OCI-M2 (cell line): ENCODE data around the gene GABPB1.
A peak's percentile ranks its signal among the peaks of the same experiment; 100 is the strongest.
"Not testable (repeated sequence)": the region's sequence is repeated elsewhere in the genome, so short reads cannot be mapped to it uniquely, and the experiment has no call there.

ENCODE experiments used
- DNase-seq: peaks from one replicate; lab custom pipeline; 2025; ENCODE audit not compliant: unreplicated experiment; lab: John Stamatoyannopoulos, UW

GABPB1 gene

DNA sequence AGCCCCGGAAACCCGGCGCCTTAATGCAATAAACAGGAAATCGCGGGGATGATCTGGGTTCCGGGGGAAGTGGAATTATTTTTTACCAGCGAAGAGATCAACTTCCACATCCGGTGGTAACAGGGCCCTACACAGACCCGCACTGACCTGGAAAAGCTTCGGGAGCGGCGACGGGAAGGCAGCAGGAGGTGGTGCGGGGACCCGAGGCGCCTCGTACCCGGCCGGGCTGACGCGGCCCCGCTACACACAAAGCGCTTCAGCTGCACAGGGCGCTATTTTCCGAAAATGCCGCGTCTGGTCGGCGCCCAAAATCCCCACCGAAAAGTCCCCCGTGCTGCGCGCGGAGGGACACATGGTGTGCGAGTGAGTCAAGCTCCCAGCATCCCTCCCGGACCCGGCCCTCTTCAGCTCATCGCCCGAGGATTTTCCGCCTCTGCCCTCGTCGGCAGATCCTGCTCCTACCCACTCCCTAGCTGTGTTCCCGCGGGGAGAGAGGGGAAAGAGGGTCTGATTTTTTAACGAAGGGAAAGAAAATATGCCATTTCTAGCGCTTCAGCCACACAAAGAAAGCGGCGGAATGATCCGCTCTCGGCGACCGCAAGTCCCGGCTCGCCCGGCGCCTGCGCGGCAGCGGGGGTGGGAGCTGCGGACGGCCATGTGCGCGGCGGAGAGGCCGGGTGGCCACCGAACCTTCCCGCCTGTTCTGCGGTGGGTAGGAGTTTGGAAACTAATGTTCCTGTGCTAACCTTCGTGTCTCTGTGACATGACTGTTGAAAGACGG is at the start of gene GABPB1:
Gene GABPB1 (minus strand): TSS at position 361 of the 781 bp plus-strand sequence. CDS start 45,400 bp downstream, outside the sequence.
- no peak for DNase-seq

DNA sequence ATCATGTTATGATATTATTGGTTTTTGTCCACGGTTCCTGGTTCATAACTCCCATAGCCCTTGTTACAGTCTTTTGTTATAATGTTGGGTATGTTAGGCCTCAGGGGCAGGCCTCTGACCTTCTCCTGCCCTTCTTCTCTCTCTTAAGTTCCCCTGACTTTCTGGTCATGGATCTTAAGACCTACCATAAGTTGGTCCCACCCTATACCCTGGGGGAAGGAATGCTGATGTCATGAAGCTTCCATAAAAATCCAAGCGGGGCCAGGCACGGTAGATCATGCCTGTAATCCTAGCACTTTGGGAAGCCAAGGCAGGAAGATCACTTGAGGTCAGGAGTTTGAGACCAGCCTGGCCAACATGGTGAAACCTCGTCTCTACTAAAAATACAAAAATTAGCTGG is 36.6 kb upstream of the GABPB1 start:
- not testable (repeated sequence) for DNase-seq

DNA sequence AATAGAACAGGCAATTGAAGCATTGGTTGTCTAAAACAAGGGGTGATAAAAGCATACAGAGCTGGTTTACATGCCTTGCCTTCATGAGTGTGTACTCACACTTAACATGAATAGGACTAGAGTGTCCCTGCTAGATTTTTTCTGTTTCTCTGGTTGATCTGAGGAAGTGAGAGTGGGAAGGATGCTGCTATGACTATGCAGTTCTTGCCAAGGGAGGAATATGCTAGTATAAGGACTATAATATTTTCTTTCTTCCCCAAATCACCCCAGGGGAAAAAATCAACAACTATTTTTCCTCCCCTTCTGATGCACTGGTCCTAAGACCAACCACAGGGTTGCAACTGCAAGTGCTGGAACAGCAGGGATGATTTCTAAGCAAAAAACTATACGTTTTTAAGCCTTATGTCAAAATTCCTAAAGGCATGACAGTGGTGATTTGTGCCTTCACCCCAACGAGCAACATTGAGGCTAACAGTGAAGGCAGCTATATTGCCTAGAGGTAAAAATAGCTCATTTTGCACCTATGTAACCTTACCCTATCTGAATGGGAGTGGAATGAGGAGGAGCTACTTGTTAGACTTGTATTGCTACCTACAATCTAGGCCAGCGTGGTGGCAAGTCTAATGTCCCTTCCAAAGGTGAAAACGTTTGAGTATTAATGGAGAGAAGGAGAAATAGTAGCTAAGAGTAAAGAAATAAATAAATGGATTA is 35.7 kb upstream of the GABPB1 start:
- DNase-seq, result no peak

DNA sequence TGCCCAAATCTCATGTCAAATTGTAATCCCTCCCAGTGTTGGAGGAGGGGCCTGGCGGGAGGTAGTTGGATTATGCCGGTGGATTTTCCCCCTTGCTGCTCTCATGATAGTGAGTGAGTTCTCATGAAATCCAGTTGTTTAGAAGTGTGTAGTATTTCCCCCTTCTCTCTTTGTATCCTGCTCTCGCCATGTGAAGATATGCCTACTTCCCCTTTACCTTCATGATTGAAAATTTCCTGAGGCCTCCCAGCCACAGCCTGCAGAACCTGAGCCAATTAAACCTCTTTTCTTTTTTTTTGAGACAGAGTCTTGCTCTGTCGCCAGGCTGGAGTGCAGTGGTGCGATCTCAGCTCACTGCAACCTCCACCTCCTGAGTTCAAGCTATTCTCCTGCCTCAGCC is 27.4 kb upstream of the GABPB1 start:
- DNase-seq, result not testable (repeated sequence)

DNA sequence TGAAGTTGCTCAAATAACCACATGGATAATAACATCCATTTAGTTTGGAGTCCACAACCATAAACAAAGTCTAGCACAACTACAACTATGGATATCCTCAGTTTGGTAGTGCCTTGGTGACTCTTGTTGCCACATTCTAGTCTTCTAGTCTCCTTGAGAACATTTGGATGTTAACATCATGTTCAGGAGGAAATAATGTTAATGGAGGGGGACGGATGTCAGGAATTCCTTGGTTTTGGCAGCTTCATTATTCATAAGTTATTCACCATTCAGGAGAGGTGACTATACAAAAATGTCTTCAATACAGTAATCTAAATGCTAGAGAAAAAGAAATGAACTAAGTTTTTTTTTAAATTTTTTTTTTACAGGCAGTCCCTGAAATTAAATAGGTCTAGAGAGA is 26.4 kb upstream of the GABPB1 start:
- no peak for DNase-seq

DNA sequence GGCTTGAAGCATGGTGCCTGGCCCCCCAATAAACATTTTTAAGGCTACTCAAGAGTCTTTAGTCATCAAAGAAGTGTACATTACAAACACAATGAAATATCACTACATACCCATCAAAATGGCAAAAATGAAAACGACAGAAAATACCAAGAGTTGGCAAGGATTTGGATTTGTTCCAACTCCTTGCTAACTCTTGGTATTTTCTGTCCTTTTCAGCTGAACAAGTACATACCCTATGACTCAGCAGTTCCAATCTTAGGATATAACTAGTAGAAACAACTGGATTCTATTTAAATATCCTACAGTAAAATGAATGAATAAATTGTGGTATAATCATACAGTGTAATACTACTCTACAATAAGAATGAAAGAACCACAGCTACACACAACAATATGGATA is 25.1 kb upstream of the GABPB1 start:
- no peak for DNase-seq

DNA sequence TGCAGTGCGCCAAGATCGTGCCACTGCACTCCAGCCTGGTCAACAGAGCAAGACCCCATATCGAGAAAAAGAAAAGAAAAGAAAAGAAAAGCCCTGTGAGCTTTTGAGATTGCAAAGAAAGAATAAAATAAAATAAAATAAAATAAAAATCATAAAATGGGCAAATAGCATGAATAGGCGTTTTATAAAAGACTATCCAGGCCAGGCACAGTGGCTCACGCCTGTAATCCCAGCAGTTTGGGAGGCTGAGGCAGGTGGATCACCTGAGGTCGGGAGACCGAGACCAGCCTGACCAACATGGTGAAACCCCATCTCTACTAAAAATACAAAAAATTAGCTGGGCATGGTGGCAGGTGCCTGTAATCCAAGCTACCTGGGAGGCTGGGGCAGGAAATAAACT is 24.4 kb upstream of the GABPB1 start:
- DNase-seq, result not testable (repeated sequence)

DNA sequence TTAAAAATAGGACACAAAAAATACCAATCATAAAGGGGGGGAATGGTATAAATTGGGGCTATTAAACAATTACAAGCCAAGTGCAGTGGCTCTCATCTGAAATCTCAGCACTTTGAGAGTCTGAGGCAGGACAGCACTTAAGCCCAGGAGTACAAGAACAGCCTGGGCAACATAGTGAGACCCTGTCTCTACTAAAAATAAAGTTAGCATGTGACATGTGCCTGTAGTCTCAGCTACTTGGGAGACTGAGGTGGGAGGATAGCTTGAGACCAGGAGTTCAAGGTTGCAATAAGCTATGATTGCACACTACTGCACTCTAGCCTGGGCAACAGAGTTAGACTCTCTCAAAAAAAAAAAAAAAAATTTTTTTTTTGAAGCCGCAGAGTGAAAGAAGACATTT is 23.8 kb upstream of the GABPB1 start:
- DNase-seq, result no peak

DNA sequence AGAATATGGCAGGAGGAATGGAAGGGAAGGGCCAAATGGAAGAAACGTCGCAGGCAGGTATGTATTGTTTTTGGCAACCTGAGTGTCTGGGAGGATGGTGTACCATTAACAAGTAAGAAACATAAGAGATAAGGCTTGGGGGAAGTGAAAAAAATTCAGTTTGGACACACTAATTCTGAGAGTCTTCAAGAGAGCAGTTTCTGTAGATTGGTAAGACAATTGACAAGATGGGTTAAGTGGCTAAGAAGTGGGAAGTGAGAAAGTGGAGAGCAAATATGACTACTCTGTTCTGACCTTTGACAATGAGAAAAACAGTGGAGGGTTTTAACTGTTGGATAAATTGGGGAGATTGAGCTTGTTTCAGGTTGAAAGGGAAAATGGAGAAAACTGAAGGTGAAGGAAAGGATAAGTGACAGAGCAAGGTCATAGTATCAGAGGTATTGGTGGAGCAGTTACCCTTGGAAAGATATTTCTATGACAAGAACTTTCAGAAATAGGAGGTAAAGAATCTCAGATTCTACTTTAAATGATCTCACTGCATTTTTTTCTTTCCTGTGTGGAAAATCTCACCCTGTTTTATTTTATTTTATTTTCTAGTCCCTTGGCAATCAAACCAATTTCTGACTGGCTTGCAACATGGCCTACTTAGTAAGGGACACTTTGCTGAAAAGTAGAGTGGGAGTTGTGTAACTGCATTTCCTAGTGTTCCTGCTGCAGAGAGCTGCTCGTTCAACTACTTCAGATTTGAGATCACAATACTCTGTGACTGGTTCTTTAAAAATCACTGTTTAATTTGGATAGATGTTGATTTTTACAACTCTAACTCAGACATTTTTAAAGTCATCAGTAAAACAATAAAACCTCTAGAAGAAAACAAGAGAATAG is 23.1 kb upstream of the GABPB1 start:
- DNase-seq, result no peak

DNA sequence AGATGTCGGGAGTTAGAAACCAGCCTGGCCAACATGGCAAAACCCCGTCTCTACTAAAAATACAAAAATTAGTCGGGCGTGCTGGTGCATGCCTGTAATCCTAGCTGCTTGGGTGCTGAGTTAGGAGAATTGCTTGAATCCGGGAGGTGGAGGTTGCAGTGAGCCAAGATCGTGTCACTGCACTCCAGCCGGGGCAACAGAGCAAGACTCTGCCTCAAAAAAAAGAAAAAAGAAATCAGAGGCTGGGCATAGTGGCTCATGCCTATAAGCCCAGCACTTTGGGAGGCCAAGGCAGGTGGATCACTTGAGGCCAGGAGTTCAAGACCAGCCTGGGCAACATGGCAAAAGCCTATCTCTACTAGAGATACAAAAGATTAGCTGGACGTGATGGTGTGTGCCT is 14.6 kb upstream of the GABPB1 start:
- DNase-seq, result not testable (repeated sequence)

DNA sequence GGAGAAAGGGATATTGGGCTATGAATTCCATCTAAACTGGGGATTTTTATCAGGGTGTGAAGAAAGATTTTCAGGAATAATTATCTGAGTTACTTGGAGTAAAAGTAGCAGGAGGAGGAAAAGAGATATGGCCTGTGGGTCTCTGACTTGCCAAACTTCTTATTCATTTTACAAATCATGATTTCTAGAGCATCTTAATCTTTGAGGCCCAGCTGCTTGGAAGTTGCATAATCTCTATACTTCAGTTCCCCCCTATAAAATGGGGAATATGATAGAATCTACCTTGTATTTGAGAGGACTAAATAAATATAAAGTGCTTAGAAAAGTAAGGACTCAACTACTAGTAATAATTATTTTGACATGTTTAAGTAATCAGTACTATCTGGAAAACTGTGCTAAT is 11.0 kb upstream of the GABPB1 start:
- no peak for DNase-seq

DNA sequence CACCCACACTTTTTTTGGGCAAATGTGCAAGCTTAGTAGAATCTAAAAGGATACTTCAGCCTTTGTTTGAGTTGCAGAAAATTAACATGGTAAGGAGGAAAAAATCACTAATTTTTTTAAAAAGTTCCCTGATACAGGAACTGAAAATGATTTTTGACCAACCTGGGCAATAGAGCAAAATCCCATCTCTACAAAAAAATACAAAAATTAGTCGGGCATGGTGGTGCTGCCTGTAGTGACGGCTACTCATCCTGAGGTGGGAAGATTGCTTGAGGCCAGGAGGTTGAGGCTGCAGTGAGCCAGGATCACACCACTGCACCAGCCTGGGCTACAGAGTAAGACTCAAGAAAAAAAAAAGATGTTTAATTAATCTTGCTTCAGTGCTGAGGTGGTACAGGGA is 10.6 kb upstream of the GABPB1 start:
- no peak for DNase-seq

DNA sequence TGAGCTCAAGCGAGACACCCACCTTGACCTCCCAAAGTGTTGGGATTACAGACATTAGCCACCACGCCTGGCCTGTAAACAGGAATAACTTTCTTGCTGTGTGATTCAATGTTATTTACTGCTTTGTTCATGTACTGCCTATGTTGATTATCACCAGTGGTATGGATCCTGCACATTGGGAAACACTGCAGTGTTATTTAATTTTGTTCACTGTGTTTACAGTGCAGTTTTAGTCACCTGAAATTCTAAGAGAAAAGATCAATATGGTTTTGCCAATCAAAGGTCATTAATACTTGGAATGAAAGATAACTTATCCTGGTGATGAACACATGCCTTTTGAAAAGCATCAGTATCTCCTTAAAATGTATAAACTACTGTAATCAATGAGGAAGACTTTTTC is 8.6 kb upstream of the GABPB1 start:
- no peak for DNase-seq

DNA sequence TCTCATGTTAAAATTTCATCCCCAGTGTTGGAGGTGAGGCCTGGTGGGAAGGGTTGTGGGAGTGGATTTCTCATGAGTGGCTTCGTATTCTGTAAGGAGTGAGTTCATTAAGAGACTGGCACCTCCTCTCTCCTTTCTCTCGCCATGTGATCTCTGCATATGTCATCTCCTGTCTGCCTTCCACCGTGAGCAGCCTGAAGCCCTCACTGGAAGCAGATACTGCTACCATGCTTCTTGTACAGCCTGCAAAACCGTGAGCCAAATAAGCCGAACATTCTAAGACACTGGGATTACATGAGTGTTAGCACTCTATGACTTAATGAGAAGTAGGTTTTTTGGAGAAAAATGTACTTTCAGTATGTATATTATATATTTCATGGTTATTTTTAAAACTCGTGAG is 6.8 kb upstream of the GABPB1 start:
- DNase-seq, result no peak

DNA sequence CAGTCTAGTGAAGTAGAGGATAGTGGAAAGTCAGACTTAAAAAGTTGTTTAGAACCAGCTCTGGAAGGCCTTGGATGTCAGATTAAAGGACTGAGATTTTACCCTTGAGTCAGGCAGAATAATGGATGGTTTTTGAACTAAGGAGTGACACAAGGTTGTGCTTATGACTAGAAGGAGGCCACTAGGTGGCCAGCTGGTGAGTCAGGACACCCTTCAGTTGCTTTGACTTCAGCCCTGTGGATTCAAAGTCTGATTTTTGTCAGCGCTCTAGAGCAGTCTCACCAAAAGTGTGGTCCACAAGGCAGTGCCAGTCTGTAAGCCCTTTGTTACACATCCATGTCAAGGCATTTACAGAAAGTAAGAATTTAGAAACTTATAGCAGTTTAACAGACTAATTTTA is 3.8 kb upstream of the GABPB1 start:
- no peak for DNase-seq

DNA sequence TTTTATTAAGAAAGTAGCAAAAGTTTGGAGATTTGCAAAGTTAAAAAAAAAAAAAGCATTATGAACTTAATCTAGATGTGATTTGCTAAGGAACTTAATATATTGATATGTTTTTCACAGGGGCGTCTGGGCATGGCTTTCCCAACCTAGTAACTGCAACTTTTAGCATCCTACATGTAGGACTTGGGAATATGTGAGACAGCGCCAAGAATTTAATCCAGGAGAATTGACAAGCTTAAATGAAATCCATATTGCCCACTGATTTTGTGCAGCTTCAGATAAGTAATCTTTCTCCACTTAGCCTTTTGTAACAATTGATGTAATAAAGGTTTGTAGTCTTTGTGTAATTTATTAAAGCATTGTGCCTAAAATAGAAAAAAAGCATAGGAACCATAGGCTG is 982 bp upstream of the GABPB1 start:
- no peak for DNase-seq

DNA sequence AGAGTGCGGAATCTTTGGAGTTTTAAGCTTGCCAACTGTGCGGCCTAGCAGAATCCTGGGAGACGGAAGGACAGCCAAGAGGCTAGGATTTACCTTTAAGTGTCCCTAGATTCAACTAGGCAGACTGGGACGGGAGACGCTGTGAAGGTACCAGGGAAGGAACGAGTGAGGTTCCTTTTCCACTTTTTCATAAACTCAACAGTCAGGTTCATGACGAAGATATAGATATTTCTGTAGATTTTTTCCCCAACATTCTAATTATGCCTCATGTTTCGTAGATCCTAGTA is 564 bp upstream of the GABPB1 start:
- no peak for DNase-seq

DNA sequence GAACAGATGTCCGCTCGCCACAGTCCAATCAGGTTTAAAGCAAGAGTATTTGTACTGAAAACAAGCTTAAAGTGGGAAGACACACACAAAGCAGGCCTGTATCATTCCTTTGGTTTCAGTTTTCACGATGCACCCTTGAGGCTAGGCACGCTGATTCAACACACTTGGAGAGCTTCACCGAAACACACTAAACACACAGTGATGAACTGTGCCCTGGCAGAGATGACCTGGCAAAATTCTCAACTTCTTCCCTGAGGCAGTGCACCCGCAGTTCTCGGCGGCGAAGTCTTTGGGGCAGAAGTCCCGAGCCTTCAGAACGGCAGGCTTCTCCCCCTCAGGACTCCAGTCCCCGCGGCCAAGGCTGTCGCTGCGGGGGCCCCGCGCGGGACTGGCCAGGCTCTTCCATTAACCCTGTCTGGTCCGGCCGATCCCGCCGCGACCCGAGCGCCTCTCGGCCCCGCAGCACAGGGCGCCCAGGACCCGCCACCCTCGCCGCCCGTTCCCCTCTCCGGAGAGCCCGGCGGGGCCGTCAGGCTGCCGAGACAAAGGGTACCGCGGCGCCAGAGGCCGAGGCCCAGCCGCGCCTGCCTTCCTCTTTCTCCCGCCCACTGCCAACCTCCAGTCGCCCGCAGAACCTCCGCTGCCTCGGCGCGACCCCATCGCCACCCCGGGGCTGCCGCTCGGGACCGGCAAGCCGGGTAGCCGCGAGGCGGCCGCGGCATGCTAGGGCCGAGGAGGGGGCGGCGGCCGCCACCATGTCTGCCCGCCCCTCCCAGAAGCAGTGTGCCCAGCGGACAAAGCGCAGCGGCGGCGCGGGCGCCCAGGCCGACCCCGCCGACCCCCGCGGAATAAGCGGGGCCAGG is 792 bp downstream of the GABPB1 start:
- DNase-seq, result peak; percentile 39

DNA sequence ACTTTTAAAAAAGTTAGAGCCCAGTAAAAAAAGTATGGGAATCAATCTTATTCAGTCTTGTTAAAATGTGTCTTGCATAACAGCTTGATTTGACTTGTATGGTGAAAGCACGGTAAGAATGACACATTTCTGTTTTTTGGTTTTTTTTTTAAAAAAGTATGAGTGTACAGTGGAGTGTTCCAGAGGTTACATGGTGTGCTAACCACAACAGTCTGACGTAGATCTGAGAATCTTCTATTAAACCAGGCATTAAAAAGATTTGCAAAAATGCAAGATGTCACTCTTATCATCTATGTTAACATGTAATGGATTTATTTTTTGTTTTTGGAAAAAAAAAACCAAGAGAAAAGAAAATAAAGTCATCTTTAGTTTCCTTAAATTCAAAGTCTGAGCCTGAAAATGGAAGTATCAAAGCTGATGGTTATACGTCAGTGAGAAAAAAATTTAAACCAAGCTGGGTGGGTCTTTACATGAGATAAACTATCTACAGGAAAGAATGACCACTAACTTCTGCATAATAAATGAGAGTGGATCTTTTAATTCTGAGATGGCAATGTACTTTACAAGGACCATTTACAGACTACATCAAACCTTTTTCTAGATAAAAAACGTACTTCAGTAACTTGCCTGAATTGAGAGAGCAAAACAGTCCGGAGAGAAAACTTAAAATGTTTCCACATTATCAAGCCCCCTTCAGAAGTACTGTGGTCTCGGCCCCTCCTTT is 1.6 kb downstream of the GABPB1 start:
- DNase-seq, result no peak

DNA sequence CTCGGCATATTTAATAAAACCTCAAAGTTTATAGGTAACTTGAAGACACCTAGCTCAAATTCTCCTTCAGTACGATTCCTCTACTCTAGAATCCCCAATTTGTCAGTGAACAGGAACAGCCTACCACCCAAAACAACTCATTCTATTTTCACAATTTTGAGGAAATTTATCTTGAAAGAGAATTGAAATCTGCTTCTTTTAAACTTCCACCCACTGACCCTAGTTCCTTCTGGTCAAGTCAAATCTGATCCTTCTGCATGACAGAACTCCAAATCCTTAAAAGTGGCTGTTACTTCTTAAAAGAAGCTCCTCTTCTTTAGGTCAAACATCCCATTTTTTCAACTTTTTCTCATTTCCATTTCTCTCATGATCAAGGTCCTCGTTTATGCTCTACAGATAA is 4.4 kb downstream of the GABPB1 start:
- DNase-seq, result no peak
